ENCODE measurements around the gene TMEM87B. TPM values are rescaled to one million over a fixed set of nuclear protein-coding genes. Genes with fewer than 3 reads are reported as not detected.
A peak's percentile ranks its signal among the peaks of the same experiment; 100 is the strongest.

The TMEM87B gene
- total and polyA plus RNA-seq, 2 of the 4 experiments (the other 2 are of a cell fraction): 6.3 to 12.5 TPM

GRCh38 chr2:112053917-112054846 lies 887 bp upstream of the TMEM87B start:
- peak overlapping the region; percentile 65 for H4K5ac ChIP-seq (ENCODE audit: low read depth, low read length)
- no peak overlapping the region for H2AK5ac ChIP-seq (ENCODE audit: low read depth, low read length)
- BruUV-seq (replicated peaks): no TSS peak
- peaks cover 5% of the 10 kb centered on the region; the same call in 1 of the 2 replicates for H3K36me3 ChIP-seq (ENCODE audit: control insufficient read depth, insufficient read depth, low read length)
- ChIA-PET POLR2A (ENCODE audit: unreplicated experiment) (no interaction called here), CTCF (interaction anchor here (0.7 to 1.0 kb wide), 2 partner anchors 40 to 167 kb away, joined by 3 to 6 read pairs; no protein-coding TSS in a partner anchor)
- peak overlapping the region; percentile 89 for H2AFZ ChIP-seq (replicated peaks; ENCODE audit: low read length, poor library complexity)
- peak overlapping the region; percentile 88 for H3K9ac ChIP-seq (ENCODE audit: low read depth, low read length)
- peak overlapping the region; percentile 97 for H3K4me2 ChIP-seq (ENCODE audit: low read depth, low read length)
- H3K14ac ChIP-seq (replicated peaks; ENCODE audit: low read depth, low read length): peak overlapping the region; percentile 84
- in situ Hi-C loops (cut with MboI; ENCODE audit: low sequenced_read_pairs): no loop called here
- H3K4ac ChIP-seq (ENCODE audit: low read depth, low read length): peak overlapping the region; percentile 82
- dilution Hi-C loops (cut with HindIII; ENCODE audit: low sequenced_read_pairs, unreplicated experiment): no loop called here
- peaks cover 22% of the 10 kb centered on the region for H4K20me1 ChIP-seq (ENCODE audit: insufficient read depth, low read length)
- peak overlapping the region; percentile 91 for H2BK5ac ChIP-seq (ENCODE audit: low read depth, low read length, poor library complexity, severe bottlenecking)
- H3K9me1 ChIP-seq (ENCODE audit: insufficient read depth, low read length): peaks cover 11% of the 10 kb centered on the region
- H3K27ac ChIP-seq (ENCODE audit: insufficient read depth, low read length): peak overlapping the region; percentile 95
- no peaks in the 10 kb centered on the region for H3K27me3 ChIP-seq (ENCODE audit: control insufficient read depth, insufficient read depth, low read length)
- peak overlapping the region; percentile 32; the same call in 1 of the 2 replicates for H3K23ac ChIP-seq (ENCODE audit: low read depth, low read length)
- peak overlapping the region; percentile 81 for H2BK120ac ChIP-seq (ENCODE audit: low read depth, low read length)
- H3K56ac ChIP-seq (ENCODE audit: extremely low read depth, insufficient read depth, low read length): no peak overlapping the region
- 2% methylated on average over 16 of the region's 62 CpGs; no CpG with 5 or more reads in 1 of the 2 experiments for WGBS, 2 experiments (ENCODE audit: extremely low coverage in 2 of 2, insufficient read length in 1 of 2)
- peak overlapping the region; percentile 59; the same call in 1 of the 3 replicates for H2BK15ac ChIP-seq (ENCODE audit: low read depth, low read length)
- ATAC-seq (ENCODE audit: low read depth) (peak; percentile 75), DNase-seq (peak; percentile 92)
- peak overlapping the region; percentile 82 for H4K91ac ChIP-seq (ENCODE audit: insufficient read depth, low read depth, low read length)
- H2BK20ac ChIP-seq (ENCODE audit: low read depth, low read length): peak overlapping the region; percentile 63
- peak overlapping the region; percentile 99 for H3K18ac ChIP-seq (ENCODE audit: low read depth, low read length)
- intact Hi-C loops (cut with micrococcal nuclease): loop anchor here (5.0 kb wide), 1 partner anchor 203 kb away; the partner anchor contains the start of gene ZC3H8
- no peaks in the 10 kb centered on the region for H3K9me3 ChIP-seq (ENCODE audit: control insufficient read depth, insufficient read depth, low read length)
- peak overlapping the region; percentile 27 to 63; a peak in 2 of 4 replicates for H4K8ac ChIP-seq (ENCODE audit: low read depth in 2 of 2, low read length in 2 of 2)
- H3K4me3 ChIP-seq (ENCODE audit: insufficient read depth, low read depth, low read length): peak overlapping the region; percentile 87
- TF ChIP-seq SMC3 (IDR thresholded peaks at IDR 0.05; ENCODE audit: low read depth, low read length) (no peak), RCOR1 (IDR thresholded peaks at IDR 0.05; ENCODE audit: insufficient replicate concordance, low read length) (no peak), NFE2L2 (IDR thresholded peaks at IDR 0.05; ENCODE audit: low read depth, low read length) (no peak), CTCF (conservative IDR thresholded peaks at IDR 0.05; ENCODE audit: low read depth, low read length) (no peak), MXI1 (IDR thresholded peaks at IDR 0.05; ENCODE audit: borderline replicate concordance, low read depth, low read length) (no peak), CEBPB (IDR thresholded peaks at IDR 0.05; ENCODE audit: low read depth, low read length) (no peak)
- peaks cover 18 to 34% of the 10 kb centered on the region in 2 experiments for H3K79me1 ChIP-seq (ENCODE audit: low read depth in 1 of 2, low read length in 2 of 2)
- no peak overlapping the region for H2AK9ac ChIP-seq (replicated peaks; ENCODE audit: low read depth, low read length, poor library complexity)
- peaks cover 10% of the 10 kb centered on the region for H3K4me1 ChIP-seq (ENCODE audit: control insufficient read depth, insufficient read depth, low read length)

Data from IMR-90 (cell line).